ENCODE results near the gene PGAM2.

- no peak for TF ChIP-seq POLR2A (IDR thresholded peaks at IDR 0.05)
- no peak for TF ChIP-seq CTCF (IDR thresholded peaks at IDR 0.05)
Measured at GRCh38 chr7:44095781-44096180, 30.4 kb upstream of the PGAM2 start.

Measured in thyroid gland (tissue), 4 donors.